ENCODE data around the gene TMEM250.
A peak's percentile ranks its signal among the peaks of the same experiment; 100 is the strongest.

Gene TMEM250

DNA sequence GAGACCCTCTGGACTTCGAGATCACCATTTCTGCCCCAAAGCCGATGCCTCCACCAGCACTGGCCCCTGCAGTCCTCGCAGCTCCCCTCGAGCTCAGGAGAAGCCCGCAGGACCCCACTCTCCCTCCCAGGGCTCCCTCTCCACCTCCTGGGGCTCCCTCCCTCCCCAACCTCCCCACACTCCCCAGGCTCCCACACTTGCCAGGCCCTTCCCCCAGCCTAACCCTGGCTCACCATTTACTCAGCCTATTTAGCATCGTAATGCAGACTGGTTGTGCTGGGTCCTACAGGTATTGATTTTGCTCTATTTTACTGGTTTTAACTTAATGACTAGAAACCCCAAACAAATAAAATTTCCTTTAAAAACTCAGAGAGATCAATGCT is 23.7 kb upstream of the TMEM250 start:
- H3K4me3 ChIP-seq (replicated peaks in 1 of 2; ENCODE audit: low read depth in 2 of 2, low read length in 2 of 2) = no peak overlapping the region
- no peak for DNase-seq (ENCODE audit: low read depth in 2 of 2)
- TF ChIP-seq, protein P1, sequence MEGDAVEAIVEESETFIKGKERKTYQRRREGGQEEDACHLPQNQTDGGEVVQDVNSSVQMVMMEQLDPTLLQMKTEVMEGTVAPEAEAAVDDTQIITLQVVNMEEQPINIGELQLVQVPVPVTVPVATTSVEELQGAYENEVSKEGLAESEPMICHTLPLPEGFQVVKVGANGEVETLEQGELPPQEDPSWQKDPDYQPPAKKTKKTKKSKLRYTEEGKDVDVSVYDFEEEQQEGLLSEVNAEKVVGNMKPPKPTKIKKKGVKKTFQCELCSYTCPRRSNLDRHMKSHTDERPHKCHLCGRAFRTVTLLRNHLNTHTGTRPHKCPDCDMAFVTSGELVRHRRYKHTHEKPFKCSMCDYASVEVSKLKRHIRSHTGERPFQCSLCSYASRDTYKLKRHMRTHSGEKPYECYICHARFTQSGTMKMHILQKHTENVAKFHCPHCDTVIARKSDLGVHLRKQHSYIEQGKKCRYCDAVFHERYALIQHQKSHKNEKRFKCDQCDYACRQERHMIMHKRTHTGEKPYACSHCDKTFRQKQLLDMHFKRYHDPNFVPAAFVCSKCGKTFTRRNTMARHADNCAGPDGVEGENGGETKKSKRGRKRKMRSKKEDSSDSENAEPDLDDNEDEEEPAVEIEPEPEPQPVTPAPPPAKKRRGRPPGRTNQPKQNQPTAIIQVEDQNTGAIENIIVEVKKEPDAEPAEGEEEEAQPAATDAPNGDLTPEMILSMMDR (IDR thresholded peaks at IDR 0.05; ENCODE audit: low read depth, low read length) = no peak

DNA sequence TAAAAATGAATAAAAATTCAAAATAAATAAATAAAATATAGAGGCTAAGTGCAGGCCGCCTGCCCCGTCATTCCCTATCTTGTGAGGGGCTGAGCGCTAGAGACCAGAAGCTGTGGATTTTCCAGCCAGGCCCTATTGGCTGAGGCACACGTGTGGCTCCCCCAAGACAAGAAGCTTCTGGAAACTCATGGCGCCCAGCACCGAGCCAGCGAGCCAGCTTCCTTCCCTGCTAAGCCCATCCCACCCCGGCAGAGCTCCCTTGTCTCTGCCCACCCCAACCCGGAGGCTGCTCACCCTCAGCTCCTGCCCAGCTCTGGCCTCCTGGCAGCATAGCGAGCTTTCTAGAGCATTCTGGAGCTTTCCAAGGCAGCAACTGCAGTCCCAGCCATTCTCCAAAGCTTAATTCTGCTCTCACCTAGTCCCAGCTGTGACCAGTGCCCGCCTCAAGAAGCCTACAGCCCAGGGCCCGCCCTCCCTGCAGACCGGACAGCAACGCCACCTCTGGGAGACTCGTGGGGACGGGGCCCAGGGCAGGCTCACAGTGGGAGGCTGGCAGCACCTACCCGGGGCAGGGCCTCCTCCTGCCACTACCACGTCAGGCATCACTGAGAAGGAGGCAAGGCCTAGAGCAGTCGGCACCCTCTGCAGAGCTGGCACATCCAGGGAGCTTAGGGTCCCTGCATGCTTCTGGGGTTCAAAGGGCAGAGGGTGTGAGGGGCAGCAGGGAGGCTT is 23.2 kb upstream of the TMEM250 start:
- no peak overlapping the region for H3K4me3 ChIP-seq (replicated peaks in 1 of 2; ENCODE audit: low read depth in 2 of 2, low read length in 2 of 2)
- DNase-seq (ENCODE audit: low read depth in 2 of 2) = no peak
- TF ChIP-seq, protein P1 (IDR thresholded peaks at IDR 0.05; ENCODE audit: low read depth, low read length) = no peak

DNA sequence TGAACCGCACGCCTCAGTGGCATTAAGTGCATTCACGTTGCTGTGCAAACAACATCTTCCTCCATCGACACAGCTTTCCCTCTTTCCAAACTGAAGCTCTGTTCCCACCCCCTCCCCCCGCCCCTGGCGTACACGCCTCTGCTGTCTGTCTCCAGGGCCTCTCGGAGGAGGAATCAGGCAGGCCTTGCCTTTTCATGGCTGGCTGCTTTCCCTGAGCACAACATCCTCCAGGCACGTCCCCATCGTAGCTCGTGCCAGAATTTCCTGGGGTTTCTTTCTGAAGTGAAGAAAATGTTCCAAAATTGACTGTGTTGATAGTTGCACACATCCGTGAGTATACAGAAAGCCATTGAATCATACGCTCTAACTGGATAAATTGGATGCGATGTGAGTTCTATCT is 22.3 kb upstream of the TMEM250 start:
- DNase-seq (ENCODE audit: low read depth in 2 of 2) = peak; percentile 15 to 73
- no peak overlapping the region for H3K4me3 ChIP-seq (replicated peaks in 1 of 2; ENCODE audit: low read depth in 2 of 2, low read length in 2 of 2)
- TF ChIP-seq, protein P1 (IDR thresholded peaks at IDR 0.05; ENCODE audit: low read depth, low read length) = no peak

DNA sequence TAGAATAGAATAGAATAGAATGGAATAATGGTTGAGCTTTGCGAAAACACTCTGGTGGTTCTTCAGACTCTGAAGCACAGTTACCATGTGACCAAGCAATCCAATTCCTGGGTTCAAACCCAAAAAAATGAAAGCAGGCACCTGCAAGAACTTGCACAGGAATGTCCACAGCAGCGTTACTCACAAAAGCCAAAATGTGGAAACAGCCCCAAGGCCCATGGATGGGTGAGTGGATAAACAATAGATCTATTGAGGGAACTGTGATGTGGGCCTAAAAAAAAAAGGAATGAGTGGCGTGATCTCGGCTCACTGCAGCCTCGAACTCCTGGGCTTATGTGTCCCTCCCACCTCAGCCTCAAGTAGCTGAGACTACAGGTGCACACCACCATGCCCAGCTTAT is 21.4 kb upstream of the TMEM250 start:
- TF ChIP-seq, protein P1 (IDR thresholded peaks at IDR 0.05; ENCODE audit: low read depth, low read length) = no peak
- DNase-seq (ENCODE audit: low read depth in 2 of 2) = no peak
- H3K4me3 ChIP-seq (replicated peaks in 1 of 2; ENCODE audit: low read depth in 2 of 2, low read length in 2 of 2) = no peak overlapping the region

DNA sequence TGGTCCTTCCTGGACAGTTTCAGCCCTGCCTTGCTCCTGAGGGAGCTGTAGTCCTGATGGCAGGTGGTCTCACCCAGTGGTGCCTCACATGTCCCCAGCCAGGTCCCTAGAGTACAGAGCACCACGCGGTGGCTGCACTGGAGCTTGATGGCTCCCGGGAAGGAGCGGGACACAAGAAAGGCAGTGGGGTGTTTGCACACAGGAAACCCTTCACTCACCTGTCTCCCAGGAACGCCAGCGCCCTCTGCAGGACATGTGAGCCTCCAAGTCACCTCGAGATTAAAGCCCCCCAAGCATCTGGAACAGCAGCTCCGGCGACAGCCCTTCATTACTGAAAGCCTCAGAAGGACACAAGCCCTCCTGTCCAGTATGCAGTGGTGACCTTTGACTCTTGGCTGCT is 19.9 kb upstream of the TMEM250 start:
- TF ChIP-seq, protein P1 (IDR thresholded peaks at IDR 0.05; ENCODE audit: low read depth, low read length) = peak; percentile 43
- peak; percentile 7 to 14 for DNase-seq (ENCODE audit: low read depth in 2 of 2)
- H3K4me3 ChIP-seq (replicated peaks in 1 of 2; ENCODE audit: low read depth in 2 of 2, low read length in 2 of 2) = no peak overlapping the region

DNA sequence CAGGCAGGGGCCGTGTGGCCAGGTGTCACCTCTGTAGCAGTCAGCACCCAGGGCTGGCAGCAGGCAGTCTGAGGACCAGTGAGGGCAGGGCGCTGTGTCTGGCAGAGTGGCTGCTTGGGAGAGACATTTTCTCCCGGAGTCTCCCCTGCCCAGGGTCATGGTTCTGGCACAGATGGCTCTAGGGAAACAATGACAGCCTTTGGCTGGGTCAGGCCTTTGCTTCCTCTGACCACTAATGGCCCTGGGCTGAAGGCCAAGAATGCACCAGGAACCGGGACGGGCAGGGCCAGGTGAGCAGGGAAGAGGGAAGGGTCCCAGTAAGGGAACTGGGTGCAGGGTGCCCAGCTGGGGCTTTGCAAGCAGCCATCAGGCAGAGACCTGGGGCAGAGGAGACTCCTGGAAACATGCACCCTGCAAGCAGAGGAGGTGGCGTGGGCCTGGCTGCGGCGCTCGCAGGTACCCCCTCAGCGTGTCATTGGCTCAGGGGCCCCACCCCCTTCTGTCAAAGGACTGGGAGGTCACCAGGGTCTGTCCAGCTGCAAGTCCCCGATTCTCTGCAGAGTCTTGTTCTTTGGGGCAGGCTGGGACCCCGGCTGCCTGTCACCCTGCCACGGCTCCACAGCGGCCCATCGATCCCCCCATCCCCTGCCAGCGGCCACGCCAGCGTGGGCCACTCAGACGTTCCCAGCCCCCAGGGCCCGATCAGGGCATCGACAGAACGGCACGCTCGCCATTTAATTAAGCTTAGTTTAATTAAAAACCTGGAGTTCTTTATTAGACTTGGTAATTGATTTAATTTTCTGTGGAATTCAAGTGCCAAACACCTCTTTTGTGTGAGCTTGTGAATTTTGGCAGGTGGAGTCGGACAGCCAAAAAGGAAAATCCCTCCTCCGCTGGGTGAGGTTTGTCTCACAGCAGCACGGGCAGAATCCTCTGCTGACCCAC is 18.9 kb upstream of the TMEM250 start:
- no peak overlapping the region for H3K4me3 ChIP-seq (replicated peaks in 1 of 2; ENCODE audit: low read depth in 2 of 2, low read length in 2 of 2)
- TF ChIP-seq, protein P1 (IDR thresholded peaks at IDR 0.05; ENCODE audit: low read depth, low read length) = no peak
- DNase-seq (ENCODE audit: low read depth in 2 of 2) = no peak
